GM19455 (cell line): ENCODE data around the gene SMYD3.

ENCODE experiments used
- ATAC-seq: cut with Tn5 transposase; IDR thresholded peaks from one replicate; pipeline ENCODE4 v1.9.1; 2021; ENCODE audit not compliant: unreplicated experiment

The SMYD3 gene

GRCh38 chr1:245881767-245882391 lies 625.2 kb downstream of the SMYD3 start:
- no peak for ATAC-seq

GRCh38 chr1:245880754-245881403 lies 626.2 kb downstream of the SMYD3 start:
- ATAC-seq: no peak

- no peak for ATAC-seq
These were observed 628.0 kb downstream of the SMYD3 start for GRCh38 chr1:245879091-245879490.

GRCh38 chr1:245878585-245878984 lies 628.5 kb downstream of the SMYD3 start:
- no peak for ATAC-seq

- no peak for ATAC-seq
These were observed 629.1 kb downstream of the SMYD3 start for GRCh38 chr1:245877976-245878375.

GRCh38 chr1:245876586-245876985 lies 630.5 kb downstream of the SMYD3 start:
- no peak for ATAC-seq

- no peak for ATAC-seq
These were observed 631.4 kb downstream of the SMYD3 start for GRCh38 chr1:245875581-245876261.

- no peak for ATAC-seq
These were observed 632.0 kb downstream of the SMYD3 start for GRCh38 chr1:245874942-245875580.

GRCh38 chr1:245873883-245874671 lies 633.0 kb downstream of the SMYD3 start:
- no peak for ATAC-seq

- no peak for ATAC-seq
These were observed 634.0 kb downstream of the SMYD3 start for GRCh38 chr1:245873068-245873467.

- no peak for ATAC-seq
These were observed 634.6 kb downstream of the SMYD3 start for GRCh38 chr1:245872475-245872874.

- ATAC-seq: no peak
These were observed 635.2 kb downstream of the SMYD3 start for GRCh38 chr1:245871915-245872314.

GRCh38 chr1:245871191-245871590 lies 635.9 kb downstream of the SMYD3 start:
- ATAC-seq: no peak

GRCh38 chr1:245870698-245871097 lies 636.4 kb downstream of the SMYD3 start:
- ATAC-seq: no peak

GRCh38 chr1:245869847-245870246 lies 637.2 kb downstream of the SMYD3 start:
- no peak for ATAC-seq

GRCh38 chr1:245867738-245868137 lies 639.3 kb downstream of the SMYD3 start:
- ATAC-seq: no peak

- no peak for ATAC-seq
These were observed 642.2 kb downstream of the SMYD3 start for GRCh38 chr1:245864872-245865271.

- no peak for ATAC-seq
These were observed 643.4 kb downstream of the SMYD3 start for GRCh38 chr1:245863566-245864184.

- no peak for ATAC-seq
These were observed 644.1 kb downstream of the SMYD3 start for GRCh38 chr1:245862812-245863540.
